Endothelial cell (in vitro differentiated cells): ENCODE data around the gene NCKAP1. TPM values are rescaled to one million over a fixed set of nuclear protein-coding genes. Genes with fewer than 3 reads are reported as not detected.

Source experiments
- DNase-seq: peaks from one replicate; pipeline ENCODE4 v3.0.0; 2021; ENCODE audit warnings: low spot score
- H3K27ac Mint-ChIP-seq: one replicate; pipeline ENCODE4 v1.8.0; 2021; ENCODE audit warnings: mixed read lengths, inconsistent platforms; ENCODE audit not compliant: unreplicated experiment
- H3K27me3 Mint-ChIP-seq: one replicate; pipeline ENCODE4 v1.8.0; 2021; ENCODE audit warnings: mild to moderate bottlenecking, moderate library complexity, mixed read lengths, inconsistent platforms; ENCODE audit not compliant: unreplicated experiment
- H3K36me3 Mint-ChIP-seq: one replicate; pipeline ENCODE4 v1.8.0; 2021; ENCODE audit warnings: mild to moderate bottlenecking, low read depth, mixed read lengths, inconsistent platforms; ENCODE audit not compliant: unreplicated experiment
- H3K4me1 Mint-ChIP-seq: one replicate; pipeline ENCODE4 v1.8.0; 2021; ENCODE audit warnings: mild to moderate bottlenecking, mixed read lengths, inconsistent platforms; ENCODE audit not compliant: unreplicated experiment
- H3K4me3 Mint-ChIP-seq: one replicate; pipeline ENCODE4 v1.8.0; 2021; ENCODE audit warnings: mild to moderate bottlenecking, mixed read lengths, inconsistent platforms; ENCODE audit not compliant: unreplicated experiment
- H3K9me3 Mint-ChIP-seq: one replicate; pipeline ENCODE4 v1.8.0; 2021; ENCODE audit warnings: mixed read lengths, inconsistent platforms; ENCODE audit not compliant: unreplicated experiment
- total RNA-seq: library from RNA; stranded (reverse); fragmentation: NEBNext Ultra II Directional; extraction: Animal tissue kit (Norgen Biotek cat#: 25700); gene quantifications from one replicate; pipeline ENCODE4 v1.2.1, GENCODE V29; 2021; ENCODE audit not compliant: unreplicated experiment
- TF ChIP-seq, protein P1 (sequence below): fragments of 200-600 bp; sonication (generic); IDR thresholded peaks from one replicate; pipeline ENCODE4 v1.5.0; 2021; ENCODE audit warnings: antibody characterized with exemption; ENCODE audit not compliant: unreplicated experiment

NCKAP1 gene
- total RNA-seq, 1 donor from 2014 or later: 171 TPM

- peaks cover 3% of the 10 kb centered on the region for H3K27me3 Mint-ChIP-seq
- no peak for DNase-seq
These were observed 30.3 kb upstream of the NCKAP1 start for GRCh38 chr2:183068561-183068960.

DNA sequence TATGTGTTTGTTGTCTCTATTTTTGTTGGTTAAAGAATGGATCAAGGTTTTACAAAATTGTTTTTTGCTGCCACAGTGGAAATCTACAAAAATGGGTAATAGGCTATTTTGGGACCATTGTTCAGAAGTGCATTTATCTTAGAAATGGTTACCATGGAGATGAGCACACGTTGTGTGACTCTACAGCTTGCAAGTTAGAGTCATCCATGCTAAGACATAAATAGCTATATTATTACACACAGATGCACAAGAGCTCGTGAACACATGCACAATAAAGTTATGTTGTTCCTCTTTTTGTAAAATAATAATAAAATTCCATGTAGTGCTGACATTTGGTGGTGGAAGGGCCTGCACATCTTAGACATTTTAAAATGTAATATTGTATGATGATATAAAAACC is 24.8 kb upstream of the NCKAP1 start:
- Mint-ChIP-seq H3K36me3 (no peaks in the 10 kb centered on the region), H3K4me3 (no peak overlapping the region), H3K27me3 (peaks cover 2% of the 10 kb centered on the region), H3K9me3 (no peaks in the 10 kb centered on the region), H3K4me1 (peaks cover 2% of the 10 kb centered on the region), H3K27ac (no peak overlapping the region)
- TF ChIP-seq, protein P1, sequence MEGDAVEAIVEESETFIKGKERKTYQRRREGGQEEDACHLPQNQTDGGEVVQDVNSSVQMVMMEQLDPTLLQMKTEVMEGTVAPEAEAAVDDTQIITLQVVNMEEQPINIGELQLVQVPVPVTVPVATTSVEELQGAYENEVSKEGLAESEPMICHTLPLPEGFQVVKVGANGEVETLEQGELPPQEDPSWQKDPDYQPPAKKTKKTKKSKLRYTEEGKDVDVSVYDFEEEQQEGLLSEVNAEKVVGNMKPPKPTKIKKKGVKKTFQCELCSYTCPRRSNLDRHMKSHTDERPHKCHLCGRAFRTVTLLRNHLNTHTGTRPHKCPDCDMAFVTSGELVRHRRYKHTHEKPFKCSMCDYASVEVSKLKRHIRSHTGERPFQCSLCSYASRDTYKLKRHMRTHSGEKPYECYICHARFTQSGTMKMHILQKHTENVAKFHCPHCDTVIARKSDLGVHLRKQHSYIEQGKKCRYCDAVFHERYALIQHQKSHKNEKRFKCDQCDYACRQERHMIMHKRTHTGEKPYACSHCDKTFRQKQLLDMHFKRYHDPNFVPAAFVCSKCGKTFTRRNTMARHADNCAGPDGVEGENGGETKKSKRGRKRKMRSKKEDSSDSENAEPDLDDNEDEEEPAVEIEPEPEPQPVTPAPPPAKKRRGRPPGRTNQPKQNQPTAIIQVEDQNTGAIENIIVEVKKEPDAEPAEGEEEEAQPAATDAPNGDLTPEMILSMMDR: no peak
- DNase-seq: no peak

More at GRCh38 chr2:183068561-183068960, 30.3 kb upstream of the NCKAP1 start:
- TF ChIP-seq, protein P1: no peak
- H3K4me3 Mint-ChIP-seq: no peak overlapping the region
- no peaks in the 10 kb centered on the region for H3K9me3 Mint-ChIP-seq
- no peak overlapping the region for H3K27ac Mint-ChIP-seq
- H3K36me3 Mint-ChIP-seq: peaks cover 3% of the 10 kb centered on the region
- H3K4me1 Mint-ChIP-seq: no peaks in the 10 kb centered on the region

DNA sequence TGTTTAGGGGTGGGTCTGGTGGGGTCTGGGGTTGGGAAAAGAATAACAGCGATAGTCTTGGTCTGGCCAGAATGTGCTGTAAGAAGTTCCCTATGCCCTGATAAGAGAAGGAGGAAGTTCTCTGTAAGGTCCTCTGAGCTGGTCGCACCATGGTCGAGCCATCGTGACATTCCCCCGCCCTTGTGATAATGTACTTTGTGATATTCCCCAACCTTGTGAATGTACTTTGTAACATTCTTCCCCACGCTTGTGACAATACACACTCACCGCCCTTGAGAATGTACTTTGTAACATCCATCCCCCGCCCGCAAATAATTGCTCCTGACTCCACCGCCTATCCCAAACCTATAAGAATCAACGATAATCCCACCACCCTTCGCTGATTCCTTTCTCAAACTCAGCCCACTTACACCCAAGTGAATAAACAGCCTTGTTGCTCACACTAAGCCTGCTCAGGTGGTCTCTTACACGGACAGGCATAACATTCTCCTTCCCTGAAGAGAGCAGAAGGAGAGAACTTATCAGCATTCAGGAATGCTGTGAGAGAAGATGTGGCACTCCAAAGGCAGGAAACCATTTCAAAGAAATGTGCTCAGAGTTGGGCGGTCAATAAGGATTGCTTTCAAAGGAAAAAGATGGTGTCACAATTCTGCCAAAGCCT is 22.4 kb upstream of the NCKAP1 start:
- TF ChIP-seq, protein P1: no peak
- Mint-ChIP-seq H3K27me3 (no peaks in the 10 kb centered on the region), H3K36me3 (no peaks in the 10 kb centered on the region), H3K9me3 (no peaks in the 10 kb centered on the region), H3K4me1 (peaks cover 2% of the 10 kb centered on the region), H3K4me3 (no peak overlapping the region), H3K27ac (no peak overlapping the region)
- no peak for DNase-seq

DNA sequence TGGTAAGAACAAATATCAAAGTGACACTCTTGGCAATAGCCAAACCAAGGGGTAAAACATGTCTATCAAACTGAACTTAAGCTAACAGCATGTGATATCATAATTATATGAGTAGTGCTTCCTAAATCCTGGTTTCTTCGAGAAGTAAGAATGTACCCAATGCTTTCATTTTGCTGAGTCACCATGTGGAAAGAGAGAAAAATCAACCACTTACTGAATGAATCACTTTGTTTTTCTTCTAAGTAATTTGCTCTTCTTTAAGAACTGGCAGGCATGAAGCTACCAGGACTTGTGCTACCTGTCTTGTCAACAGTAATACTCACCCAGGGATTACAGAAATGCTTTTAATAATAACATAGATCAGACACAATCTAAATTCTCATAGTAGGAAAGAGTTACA is 21.3 kb upstream of the NCKAP1 start:
- no peaks in the 10 kb centered on the region for H3K36me3 Mint-ChIP-seq
- H3K27me3 Mint-ChIP-seq: no peaks in the 10 kb centered on the region
- TF ChIP-seq, protein P1: no peak
- H3K27ac Mint-ChIP-seq: no peak overlapping the region
- H3K9me3 Mint-ChIP-seq: no peaks in the 10 kb centered on the region
- no peak overlapping the region for H3K4me3 Mint-ChIP-seq
- DNase-seq: no peak
- H3K4me1 Mint-ChIP-seq: peaks cover 2% of the 10 kb centered on the region

- H3K9me3 Mint-ChIP-seq: no peaks in the 10 kb centered on the region
- H3K4me1 Mint-ChIP-seq: no peaks in the 10 kb centered on the region
- no peak for DNase-seq
- no peak overlapping the region for H3K4me3 Mint-ChIP-seq
- no peaks in the 10 kb centered on the region for H3K36me3 Mint-ChIP-seq
- TF ChIP-seq, protein P1: no peak
- H3K27me3 Mint-ChIP-seq: no peaks in the 10 kb centered on the region
- H3K27ac Mint-ChIP-seq: no peak overlapping the region
These were observed 19.2 kb upstream of the NCKAP1 start for GRCh38 chr2:183057333-183057985.
